IMR-90 (cell line): Measurements from ENCODE around the gene ACY1. TPM values are rescaled to one million over a fixed set of nuclear protein-coding genes. Genes with fewer than 3 reads are reported as not detected.

Source experiments
- ATAC-seq: fragments of 200-7000 bp; cut with Tn5 transposase; 2 replicates; pipeline ENCODE4 v1.9.1; 2020; ENCODE audit warnings: low read depth, mild to moderate bottlenecking, moderate library complexity
- BruUV-seq: library from RNA; stranded (reverse); fragments of 400-500 nt; replicated peaks from 2 replicates; lab custom pipeline; 2021; lab: Mats Ljungman, UMichigan
- CTCF ChIA-PET: fragments of 300-600 bp; formaldehyde crosslinking; extraction: SDS; loops from one replicate; lab custom pipeline; 2021; ENCODE audit warnings: antibody characterized with exemption; lab: Yijun Ruan, JAX
- POLR2A ChIA-PET: fragments of 300-600 bp; sonication (Branson Sonifier 250); formaldehyde crosslinking; loops from one replicate; lab custom pipeline; 2022; ENCODE audit warnings: antibody characterized with exemption; ENCODE audit not compliant: unreplicated experiment; lab: Charles Lee
- DNase-seq: peaks from one replicate; pipeline ENCODE4 v3.0.0; 2013
- H2AFZ ChIP-seq: replicated peaks from 2 replicates; pipeline ENCODE3; 2013; ENCODE audit warnings: low read length, mild to moderate bottlenecking; ENCODE audit not compliant: poor library complexity
- H2AK5ac ChIP-seq: 2 replicates; pipeline ENCODE4 v1.6.1; 2013; ENCODE audit warnings: low read depth, low read length, inconsistent platforms
- H2AK9ac ChIP-seq: replicated peaks from 2 replicates; pipeline ENCODE3; 2013; ENCODE audit warnings: mild to moderate bottlenecking, low read depth, low read length, moderate library complexity; ENCODE audit not compliant: poor library complexity
- H2BK120ac ChIP-seq: 2 replicates; pipeline ENCODE4 v1.6.1; 2013; ENCODE audit warnings: low read depth, low read length, inconsistent platforms
- H2BK15ac ChIP-seq: 3 replicates; pipeline ENCODE4 v1.6.1; 2013; ENCODE audit warnings: low read depth, low read length, inconsistent platforms
- H2BK20ac ChIP-seq: 2 replicates; pipeline ENCODE4 v1.6.1; 2013; ENCODE audit warnings: low read depth, mild to moderate bottlenecking, inconsistent platforms, low read length, moderate library complexity
- H2BK5ac ChIP-seq: 2 replicates; pipeline ENCODE4 v1.6.1; 2013; ENCODE audit warnings: mild to moderate bottlenecking, low read depth, low read length, inconsistent platforms; ENCODE audit not compliant: poor library complexity, severe bottlenecking
- H3K14ac ChIP-seq: replicated peaks from 2 replicates; pipeline ENCODE4 v1.6.1; 2013; ENCODE audit warnings: low read depth, low read length, inconsistent platforms
- H3K18ac ChIP-seq: 2 replicates; pipeline ENCODE4 v1.6.1; 2013; ENCODE audit warnings: low read depth, low read length, control low read depth
- H3K23ac ChIP-seq: 2 replicates; pipeline ENCODE4 v1.6.1; 2013; ENCODE audit warnings: low read depth, low read length, inconsistent platforms
- H3K27ac ChIP-seq: 2 replicates; pipeline ENCODE4 v1.5.1; 2013; ENCODE audit warnings: mild to moderate bottlenecking, control low read depth, low read length; ENCODE audit not compliant: insufficient read depth
- H3K27me3 ChIP-seq: 2 replicates; pipeline ENCODE4 v1.6.1; 2013; ENCODE audit warnings: low read length; ENCODE audit not compliant: control insufficient read depth, insufficient read depth
- H3K36me3 ChIP-seq: 2 replicates; pipeline ENCODE4 v1.6.1; 2013; ENCODE audit warnings: low read length, mixed read lengths; ENCODE audit not compliant: control insufficient read depth, insufficient read depth
- H3K4ac ChIP-seq: 2 replicates; pipeline ENCODE4 v1.6.1; 2013; ENCODE audit warnings: low read depth, low read length, inconsistent platforms
- H3K4me1 ChIP-seq: 2 replicates; pipeline ENCODE4 v1.6.1; 2013; ENCODE audit warnings: low read length, mixed read lengths; ENCODE audit not compliant: control insufficient read depth, insufficient read depth
- H3K4me2 ChIP-seq: 2 replicates; pipeline ENCODE4 v1.6.1; 2013; ENCODE audit warnings: low read depth, mild to moderate bottlenecking, control low read depth, low read length, moderate library complexity
- H3K4me3 ChIP-seq: 2 replicates; pipeline ENCODE4 v1.5.1; 2013; ENCODE audit warnings: low read depth, mild to moderate bottlenecking, control low read depth, low read length, moderate library complexity; ENCODE audit not compliant: insufficient read depth
- H3K56ac ChIP-seq: 2 replicates; pipeline ENCODE4 v1.6.1; 2013; ENCODE audit warnings: low read length, inconsistent platforms; ENCODE audit not compliant: insufficient read depth; ENCODE audit errors: extremely low read depth
- H3K79me1 ChIP-seq, 2 experiments: 2 replicates each; pipeline ENCODE4 v1.6.1; 2013; ENCODE audit warnings: low read length in 2 of 2, inconsistent platforms in 1 of 2, low read depth in 1 of 2
- H3K9ac ChIP-seq: 2 replicates; pipeline ENCODE4 v1.6.1; 2013; ENCODE audit warnings: low read depth, low read length, control low read depth
- H3K9me1 ChIP-seq: 2 replicates; pipeline ENCODE4 v1.6.1; 2013; ENCODE audit warnings: low read length, inconsistent platforms; ENCODE audit not compliant: insufficient read depth
- H3K9me3 ChIP-seq: 2 replicates; pipeline ENCODE4 v1.6.1; 2013; ENCODE audit warnings: low read length; ENCODE audit not compliant: control insufficient read depth, insufficient read depth
- H4K20me1 ChIP-seq: 2 replicates; pipeline ENCODE4 v1.6.1; 2013; ENCODE audit warnings: low read length, inconsistent platforms; ENCODE audit not compliant: insufficient read depth
- H4K5ac ChIP-seq: 2 replicates; pipeline ENCODE4 v1.6.1; 2013; ENCODE audit warnings: mild to moderate bottlenecking, low read depth, low read length, control low read depth
- H4K8ac ChIP-seq, 2 experiments: 2 replicates each; pipeline ENCODE4 v1.6.1; 2013; ENCODE audit warnings: low read depth in 2 of 2, low read length in 2 of 2, control low read depth in 1 of 2, inconsistent platforms in 1 of 2
- H4K91ac ChIP-seq: 2 replicates; pipeline ENCODE4 v1.6.1; 2013; ENCODE audit warnings: low read depth, low read length, inconsistent platforms; ENCODE audit not compliant: insufficient read depth
- ELK1 ChIP-seq: fragments of 150-350 bp; IDR thresholded peaks from 2 replicates; pipeline ENCODE4 v1.6.1; 2016; ENCODE audit warnings: low read depth, mild to moderate bottlenecking, low read length, moderate library complexity, borderline replicate concordance
- MAFK ChIP-seq: IDR thresholded peaks from 2 replicates; pipeline ENCODE4 v1.6.1; 2012; ENCODE audit warnings: low read depth, low read length, improper control_type of control experiment
- MXI1 ChIP-seq: IDR thresholded peaks from 2 replicates; pipeline ENCODE4 v1.6.1; 2012; ENCODE audit warnings: low read depth, mild to moderate bottlenecking, low read length, moderate library complexity, borderline replicate concordance
- RAD21 ChIP-seq: IDR thresholded peaks from 2 replicates; pipeline ENCODE4 v1.6.1; 2012; ENCODE audit warnings: low read length, improper control_type of control experiment
- RCOR1 ChIP-seq: IDR thresholded peaks from 2 replicates; pipeline ENCODE4 v1.6.1; 2012; ENCODE audit warnings: mild to moderate bottlenecking, low read length, improper control_type of control experiment; ENCODE audit not compliant: insufficient replicate concordance
- SMC3 ChIP-seq: fragments of 150-350 bp; IDR thresholded peaks from 2 replicates; pipeline ENCODE4 v1.6.1; 2016; ENCODE audit warnings: low read depth, mild to moderate bottlenecking, antibody characterized with exemption, low read length, moderate library complexity
- USF2 ChIP-seq: fragments of 150-350 bp; IDR thresholded peaks from 2 replicates; pipeline ENCODE4 v1.6.1; 2017; ENCODE audit warnings: mild to moderate bottlenecking, antibody characterized with exemption, low read length, low read depth
- WGBS, 2 experiments: methylation state at CpG; one replicate each; pipeline versions ENCODE4 v1.1.5 to v1.1.7; 2013; ENCODE audit warnings: missing lambda C conversion rate in 2 of 2; ENCODE audit not compliant: insufficient read length in 1 of 2; ENCODE audit errors: extremely low coverage in 2 of 2; 5-methylcytosine and 5-hydroxymethylcytosine counted together
- dilution Hi-C: fragments of 300-500 bp; cut with HindIII; formaldehyde crosslinking; loops from one replicate; pipeline ENCODE4 v1.14.3; 2018; ENCODE audit warnings: low sequenced_read_pairs; ENCODE audit not compliant: unreplicated experiment
- in situ Hi-C: fragments of 300-500 bp; cut with MboI; formaldehyde crosslinking; loops from 3 replicates; pipeline ENCODE4 v1.14.3; 2019; ENCODE audit warnings: low sequenced_read_pairs, inconsistent platforms, mixed read lengths
- intact Hi-C: fragments of 100-400 bp; cut with micrococcal nuclease; formaldehyde crosslinking; loops from 2 replicates; pipeline ENCODE4 v1.10.0; 2022
- polyA plus RNA-seq, 3 experiments: library from polyadenylated mRNA; depleted of rRNA; stranded (reverse); fragments of >200 nt; gene quantifications; 2 replicates each; pipeline ENCODE4 v1.2.3, GENCODE V29; 2012; ENCODE audit warnings: low replicate concordance in 1 of 3
- total RNA-seq: library from RNA; depleted of rRNA; stranded (reverse); fragments of >200 nt; gene quantifications from 2 replicates; pipeline ENCODE4 v1.2.3, GENCODE V29; 2012

ACY1 gene
- total and polyA plus RNA-seq, 2 of the 4 experiments (the other 2 are of a cell fraction), result 22.0 to 47.1 TPM

- no peak overlapping the region for H3K4me3 ChIP-seq
- no peak overlapping the region for H3K4ac ChIP-seq
- H2BK20ac ChIP-seq, result no peak overlapping the region
- H4K8ac ChIP-seq, result no peak overlapping the region
- in situ Hi-C loops, result no loop called here
- no peak overlapping the region for H3K9ac ChIP-seq
- no peak overlapping the region for H3K23ac ChIP-seq
- no peak overlapping the region for H3K56ac ChIP-seq
- ChIA-PET CTCF (interaction anchor here (0.6 kb wide), 1 partner anchor 430 kb away, joined by 7 read pairs; no protein-coding TSS in a partner anchor), POLR2A (interaction anchor here (0.5 kb wide), 1 partner anchor 23 kb away, joined by 4 read pairs; the partner anchor contains the start of gene RPL29)
- H3K27me3 ChIP-seq, result no peaks in the 10 kb centered on the region
- no TSS peak for BruUV-seq
- no peak overlapping the region for H2BK15ac ChIP-seq
- dilution Hi-C loops, result no loop called here
- H3K14ac ChIP-seq, result no peak overlapping the region
- intact Hi-C loops, result no loop called here
- H4K5ac ChIP-seq, result no peak overlapping the region
- no peak for DNase-seq
- no peak for ATAC-seq
- H2AFZ ChIP-seq, result no peak overlapping the region
- H2BK5ac ChIP-seq, result no peak overlapping the region
- no peaks in the 10 kb centered on the region for H3K9me3 ChIP-seq
- H3K9me1 ChIP-seq, result peaks cover 13% of the 10 kb centered on the region; the same call in 1 of the 2 replicates
- no peak overlapping the region for H2BK120ac ChIP-seq
- peak overlapping the region; percentile 50; the same call in 1 of the 2 replicates for H2AK5ac ChIP-seq
- WGBS, 2 experiments, result 95% methylated on average over 15 of the region's 21 CpGs; no CpG with 5 or more reads in 1 of the 2 experiments
- H3K27ac ChIP-seq, result no peak overlapping the region
- no peak overlapping the region for H3K4me2 ChIP-seq
- H3K36me3 ChIP-seq, result no peaks in the 10 kb centered on the region
- H2AK9ac ChIP-seq, result no peak overlapping the region
- H3K79me1 ChIP-seq, result no peaks in the 10 kb centered on the region
- TF ChIP-seq RCOR1 (no peak), SMC3 (no peak), RAD21 (no peak), MXI1 (no peak), USF2 (no peak), ELK1 (no peak), MAFK (no peak)
- peaks cover 10% of the 10 kb centered on the region for H3K4me1 ChIP-seq
- H3K18ac ChIP-seq, result no peak overlapping the region
- no peaks in the 10 kb centered on the region for H4K20me1 ChIP-seq
- no peak overlapping the region for H4K91ac ChIP-seq
Observed at GRCh38 chr3:52018319-52019000, 35.1 kb downstream of the ACY1 start.
